GM19043 (cell line): Measurements from ENCODE around the gene ZMIZ1.

Experiments
- ATAC-seq: cut with Tn5 transposase; IDR thresholded peaks from one replicate; pipeline ENCODE4 v1.9.1; 2021; ENCODE audit warnings: low read depth; ENCODE audit not compliant: unreplicated experiment

Gene ZMIZ1

GRCh38 chr10:79310911-79311573 is 242.3 kb downstream of the ZMIZ1 start:
- ATAC-seq: no peak

GRCh38 chr10:79311581-79312407 is 243.0 kb downstream of the ZMIZ1 start:
- ATAC-seq: no peak

- no peak for ATAC-seq
Measured at GRCh38 chr10:79312601-79313187, 243.9 kb downstream of the ZMIZ1 start.

- ATAC-seq: no peak
Measured at GRCh38 chr10:79313320-79313719, 244.6 kb downstream of the ZMIZ1 start.

GRCh38 chr10:79313911-79314439 is 245.2 kb downstream of the ZMIZ1 start:
- no peak for ATAC-seq

GRCh38 chr10:79314761-79315601 is 246.2 kb downstream of the ZMIZ1 start:
- ATAC-seq: no peak

GRCh38 chr10:79315602-79315920 is 246.8 kb downstream of the ZMIZ1 start:
- ATAC-seq: no peak

GRCh38 chr10:79316671-79317431 is 248.1 kb downstream of the ZMIZ1 start:
- ATAC-seq: peak; percentile 70

- no peak for ATAC-seq
Measured at GRCh38 chr10:79318369-79318768, 249.6 kb downstream of the ZMIZ1 start.

GRCh38 chr10:79319115-79319771 is 250.5 kb downstream of the ZMIZ1 start:
- no peak for ATAC-seq

- ATAC-seq: no peak
Measured at GRCh38 chr10:79320316-79320715, 251.6 kb downstream of the ZMIZ1 start.

GRCh38 chr10:79320820-79321493 is 252.2 kb downstream of the ZMIZ1 start:
- no peak for ATAC-seq

GRCh38 chr10:79321494-79321882 is 252.7 kb downstream of the ZMIZ1 start:
- no peak for ATAC-seq

GRCh38 chr10:79321951-79322350 is 253.2 kb downstream of the ZMIZ1 start:
- no peak for ATAC-seq

GRCh38 chr10:79322616-79323543 is 254.1 kb downstream of the ZMIZ1 start:
- peak; percentile 53 for ATAC-seq

GRCh38 chr10:79323602-79324001 is 254.8 kb downstream of the ZMIZ1 start:
- ATAC-seq: no peak

GRCh38 chr10:79324032-79324695 is 255.4 kb downstream of the ZMIZ1 start:
- ATAC-seq: no peak
